ENCODE measurements around the gene OR10D3. TPM values are rescaled to one million over a fixed set of nuclear protein-coding genes. Genes with fewer than 3 reads are reported as not detected.

OR10D3 gene
- total RNA-seq, 1 donor from 2014 or later: not detected

Other genes with a start within 250 kb of the OR10D3 start
- gene OR4D5, start 243.7 kb upstream of the OR10D3 start, total RNA-seq: not detected
- gene OR6T1, start 239.5 kb upstream of the OR10D3 start, total RNA-seq: not detected
- gene OR10S1, start 205.6 kb upstream of the OR10D3 start, total RNA-seq: not detected
- gene OR10G6, start 188.2 kb upstream of the OR10D3 start, total RNA-seq: not detected
- under 0.01 TPM for gene OR10G4, start 170.3 kb upstream of the OR10D3 start, total RNA-seq
- not detected for gene OR10G9, start 160.3 kb upstream of the OR10D3 start, total RNA-seq
- gene OR10G8, start 156.5 kb upstream of the OR10D3 start, total RNA-seq: not detected
- not detected for gene OR10G7, start 142.0 kb upstream of the OR10D3 start, total RNA-seq
- 5.8 TPM for gene VWA5A, start 67.9 kb upstream of the OR10D3 start, total RNA-seq
- gene OR8G1, start 57.8 kb downstream of the OR10D3 start, total RNA-seq: not detected
- 0.16 TPM for gene OR8G5, start 73.0 kb downstream of the OR10D3 start, total RNA-seq
- gene OR8D1, start 130.6 kb downstream of the OR10D3 start, total RNA-seq: not detected
- not detected for gene OR8D2, start 136.9 kb downstream of the OR10D3 start, total RNA-seq
- gene OR8B2, start 201.2 kb downstream of the OR10D3 start, total RNA-seq: not detected
- not detected for gene OR8B3, start 215.7 kb downstream of the OR10D3 start, total RNA-seq
- not detected for gene OR8B4, start 241.5 kb downstream of the OR10D3 start, total RNA-seq

Measured in occipital lobe (tissue), 1 donor.